ENCODE results near the gene KIF17.
A peak's percentile ranks its signal among the peaks of the same experiment; 100 is the strongest.
"Not testable (repeated sequence)": the region's sequence is repeated elsewhere in the genome, so short reads cannot be mapped to it uniquely, and the experiment has no call there.

KIF17 gene

DNA sequence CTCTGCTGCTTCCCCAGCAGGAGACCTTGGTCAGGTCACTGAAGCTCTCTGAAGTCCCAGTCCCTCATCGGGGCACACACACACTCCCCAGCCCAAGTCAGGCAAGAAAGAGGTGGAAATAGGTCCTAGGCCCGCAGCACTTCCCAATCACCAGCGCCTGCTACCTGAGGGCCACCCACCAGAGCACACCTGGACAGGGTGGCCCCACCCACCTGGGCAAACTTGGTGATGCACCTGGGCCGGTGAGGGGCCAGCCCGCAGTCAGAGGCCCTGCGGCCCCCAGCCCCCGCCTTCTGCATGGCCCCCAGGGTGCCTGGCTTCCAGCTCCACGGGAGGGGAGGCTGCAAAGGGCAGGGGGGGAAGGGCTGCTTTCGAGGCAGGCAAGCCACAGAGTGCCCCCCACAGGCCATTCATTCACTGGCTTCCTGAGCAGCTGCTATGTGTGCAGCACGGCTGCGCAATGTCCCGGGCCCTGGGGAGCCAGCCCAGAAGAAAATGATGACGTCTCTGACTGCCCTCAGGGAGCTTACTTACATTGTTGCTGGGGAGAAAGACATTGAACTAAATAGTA lies 10.0 kb upstream of the KIF17 start:
- peak; percentile 55 for DNase-seq (ENCODE audit: low spot score)

DNA sequence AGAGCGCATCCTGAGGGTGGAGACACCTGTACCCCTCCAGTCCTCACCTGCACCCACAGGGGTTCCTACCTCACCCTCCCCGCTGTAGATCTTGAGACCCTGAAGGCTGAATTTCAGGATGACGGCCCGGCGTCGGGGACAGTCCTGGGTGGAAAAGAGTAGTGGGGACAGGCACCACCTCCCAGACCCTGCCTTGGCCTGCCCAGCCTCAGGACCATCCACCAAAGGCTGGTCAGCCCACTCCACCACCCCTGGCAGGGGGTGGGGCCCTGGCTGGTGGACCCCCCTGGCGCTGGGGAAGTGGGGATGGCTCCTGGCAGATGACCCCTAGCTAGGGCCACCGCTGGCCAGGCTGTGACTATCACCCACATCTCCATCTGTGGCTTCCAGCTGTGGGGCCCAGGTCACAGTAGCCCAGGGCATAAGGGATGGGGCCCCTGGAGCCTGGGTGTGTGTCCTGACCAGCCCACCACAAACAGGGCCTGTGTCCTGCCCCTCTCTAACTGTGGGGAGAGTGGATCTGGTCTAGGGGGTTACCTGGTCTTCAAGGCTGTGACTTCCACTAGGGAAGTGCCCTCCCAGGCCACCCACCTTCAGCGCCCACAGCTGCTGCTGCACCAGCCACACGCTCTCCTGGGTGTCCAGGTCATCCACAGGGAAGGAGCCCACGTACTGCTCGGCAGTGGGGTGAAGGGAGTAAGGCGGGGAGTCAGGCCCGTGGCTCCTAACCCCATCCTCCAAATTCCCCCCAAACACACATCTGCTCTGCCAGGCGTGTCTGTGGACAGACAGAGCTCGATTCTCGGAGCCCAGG lies 9.3 kb upstream of the KIF17 start:
- DNase-seq (ENCODE audit: low spot score), result peak; percentile 60

DNA sequence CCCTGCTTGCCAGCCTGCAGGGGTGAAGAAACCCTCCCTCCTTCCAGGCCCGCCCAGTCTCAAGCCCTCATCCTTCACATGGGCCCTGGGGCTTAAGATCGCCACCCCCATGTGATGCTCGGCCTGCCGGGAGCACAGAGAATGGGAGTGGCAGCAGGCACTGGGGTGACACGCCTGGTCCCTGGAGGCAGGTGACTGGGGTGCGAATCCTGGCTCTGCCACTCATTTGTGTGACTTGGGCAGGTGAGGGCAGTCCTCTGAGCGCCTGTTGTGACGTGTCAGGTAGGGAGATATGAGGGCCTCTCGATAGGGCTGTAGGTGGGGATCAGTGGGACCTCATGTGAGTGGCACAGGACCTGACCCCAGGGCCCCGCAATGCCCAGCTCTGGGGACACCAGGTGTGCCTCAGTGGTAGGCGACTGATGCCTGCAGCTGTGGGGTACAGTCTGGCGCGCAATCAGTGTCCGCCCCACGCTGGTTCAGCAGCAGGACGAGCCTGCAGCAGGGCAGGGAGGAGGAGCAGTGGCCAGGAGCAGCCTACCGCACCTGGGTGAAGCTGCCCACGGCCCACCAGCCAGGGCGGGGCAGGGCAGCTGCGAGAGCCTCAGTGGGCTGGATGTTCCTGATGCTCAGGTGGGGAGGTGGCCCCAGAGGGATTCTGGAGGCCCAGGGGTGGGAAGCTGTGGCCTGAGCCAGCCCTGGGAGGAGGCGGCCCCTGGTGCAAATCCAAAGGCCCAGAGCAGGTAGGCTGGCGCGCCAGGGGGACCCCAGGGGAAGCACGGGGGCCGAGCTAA lies 8.5 kb upstream of the KIF17 start:
- peak; percentile 63 for DNase-seq (ENCODE audit: low spot score)

DNA sequence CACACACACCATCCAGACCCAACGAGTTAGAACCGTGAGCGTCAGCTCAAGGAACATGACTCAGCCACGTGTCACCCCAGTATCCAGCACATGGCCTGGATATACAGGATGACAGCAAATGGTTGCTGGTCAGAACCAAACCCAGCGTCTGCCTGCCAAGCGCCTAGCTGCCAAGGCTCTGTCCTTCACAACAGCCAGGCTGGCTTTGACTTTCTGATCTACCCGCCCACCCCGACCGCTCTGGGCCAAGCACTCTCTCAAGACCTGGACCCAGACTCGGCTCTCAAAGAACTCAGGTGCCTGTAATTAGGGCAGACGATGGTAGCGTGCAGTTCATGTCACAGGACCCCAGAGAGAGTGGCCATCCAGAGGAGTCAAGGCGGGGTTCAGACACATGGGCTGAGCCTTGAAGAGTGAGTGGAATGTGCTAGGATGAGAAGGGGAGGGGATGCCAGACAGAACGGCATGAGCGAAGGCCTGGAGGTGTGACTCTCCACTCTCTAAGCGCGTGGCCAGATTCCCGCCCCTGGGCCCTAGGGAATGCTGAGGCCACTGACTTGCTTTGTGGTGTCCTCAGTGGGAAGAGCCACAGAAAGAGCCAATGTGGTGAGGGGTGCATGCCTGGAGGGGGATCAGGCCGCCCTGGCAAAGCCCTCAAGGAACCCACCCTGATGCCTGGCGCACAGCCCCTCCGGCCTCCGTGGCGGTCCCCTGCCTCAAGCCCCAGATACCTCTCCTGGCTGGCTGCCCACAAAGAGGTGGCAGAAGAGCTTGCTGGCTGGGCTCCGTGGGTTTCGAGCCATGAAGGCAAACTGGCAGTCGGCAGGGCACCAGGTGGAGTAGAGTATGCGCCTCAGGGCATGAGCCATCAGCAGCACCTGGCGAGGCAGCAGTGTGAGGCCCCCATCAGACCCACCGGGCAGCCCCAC lies 7.6 kb upstream of the KIF17 start:
- DNase-seq (ENCODE audit: low spot score), result peak; percentile 50

DNA sequence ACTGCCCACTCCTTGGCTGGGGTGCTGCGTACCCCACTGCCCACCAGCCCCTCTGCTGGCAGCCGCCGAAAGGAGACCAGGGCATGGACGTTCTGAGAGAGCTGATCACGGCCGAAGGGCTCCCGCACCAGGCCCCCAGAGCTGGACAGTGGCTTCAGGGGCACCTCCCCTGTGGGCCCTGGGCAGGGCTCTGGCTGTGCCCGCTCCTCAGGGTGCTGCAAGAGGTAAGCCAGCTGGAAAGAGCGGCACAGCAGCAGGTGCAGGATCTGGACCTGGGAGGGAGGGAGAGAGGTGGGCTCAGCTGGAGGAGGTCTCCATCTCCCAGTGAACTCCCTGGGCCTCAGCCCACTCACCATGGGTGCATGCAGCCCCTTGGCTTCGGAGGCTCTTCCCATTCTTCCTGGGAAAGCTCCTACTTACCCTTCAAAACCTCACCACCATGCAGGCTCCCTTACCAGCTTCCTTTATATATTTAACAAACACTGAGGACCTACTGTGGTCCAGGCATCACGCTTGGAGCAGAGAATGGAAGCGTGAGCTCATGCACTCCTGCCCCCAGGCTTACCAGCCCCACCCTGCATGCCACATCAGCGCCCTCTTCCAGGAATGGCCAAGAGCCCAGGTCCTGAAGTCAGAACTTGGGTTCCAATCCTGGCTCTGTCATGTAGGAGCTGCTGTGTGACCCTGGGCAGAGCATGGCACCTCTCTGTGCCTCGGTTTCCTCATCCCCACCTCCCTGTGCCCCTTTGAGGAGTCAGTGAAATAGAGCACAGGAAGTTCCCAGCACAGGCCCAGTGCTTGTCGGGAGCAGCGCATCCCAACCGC lies 6.8 kb upstream of the KIF17 start:
- peak; percentile 64 for DNase-seq (ENCODE audit: low spot score)

DNA sequence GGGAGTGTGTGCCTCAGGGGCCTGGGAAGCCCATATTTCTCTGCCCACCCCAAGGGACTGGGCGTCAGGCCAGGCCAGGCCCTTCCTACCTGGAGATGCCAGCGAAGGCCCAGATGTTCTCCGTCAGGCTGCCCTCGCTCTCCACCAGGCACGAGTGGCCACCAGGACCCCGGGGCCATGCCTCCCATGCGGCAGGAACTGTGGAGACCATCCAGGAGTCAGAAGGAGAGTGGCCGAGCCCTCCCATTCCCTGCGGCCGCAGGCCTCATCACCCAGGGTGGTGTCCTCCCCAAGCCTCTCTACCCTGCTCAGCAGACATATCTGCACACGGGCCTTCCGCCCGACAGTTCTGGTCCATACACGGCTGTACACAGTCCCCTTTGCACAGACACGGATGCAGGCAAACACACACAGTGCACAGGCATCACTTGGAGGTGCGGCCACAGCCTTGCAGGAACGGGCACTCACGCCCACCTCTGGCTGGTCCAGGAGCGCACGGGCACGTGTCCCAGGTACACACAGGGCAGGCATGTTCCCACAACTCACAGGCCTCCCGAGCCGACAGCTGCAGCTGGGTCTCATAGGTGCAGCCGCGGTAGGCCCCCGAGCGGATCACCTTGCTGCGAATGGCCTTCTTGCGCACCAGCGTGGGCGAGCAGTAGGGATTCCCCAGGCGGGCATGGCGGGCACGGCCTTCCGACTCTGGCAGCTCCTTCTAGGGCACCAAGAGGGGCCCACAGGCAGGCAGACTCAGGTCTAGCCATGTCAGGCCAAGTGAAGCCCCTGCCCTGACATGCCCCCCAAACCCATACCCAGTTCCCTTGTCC lies 5.9 kb upstream of the KIF17 start:
- DNase-seq (ENCODE audit: low spot score), result peak; percentile 38

DNA sequence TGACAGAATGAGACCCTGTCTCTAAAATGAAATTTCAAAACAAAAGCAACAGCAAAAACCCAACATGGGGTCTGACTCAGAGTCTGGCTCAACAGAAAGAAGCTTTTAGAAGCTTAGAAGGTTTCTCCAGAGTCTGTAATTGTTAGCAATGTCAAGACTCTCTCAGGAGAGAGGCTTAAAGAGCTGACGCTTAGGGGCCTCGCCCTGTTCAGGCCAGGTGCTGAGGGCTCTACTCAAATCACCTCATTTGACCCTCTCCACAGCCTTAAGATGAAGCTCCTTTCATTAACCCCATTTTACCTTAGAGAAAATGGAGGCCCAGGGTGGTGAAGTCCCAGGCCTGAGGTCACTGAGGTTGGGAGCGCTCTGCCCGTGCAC lies 5.3 kb upstream of the KIF17 start:
- DNase-seq (ENCODE audit: low spot score), result no peak

DNA sequence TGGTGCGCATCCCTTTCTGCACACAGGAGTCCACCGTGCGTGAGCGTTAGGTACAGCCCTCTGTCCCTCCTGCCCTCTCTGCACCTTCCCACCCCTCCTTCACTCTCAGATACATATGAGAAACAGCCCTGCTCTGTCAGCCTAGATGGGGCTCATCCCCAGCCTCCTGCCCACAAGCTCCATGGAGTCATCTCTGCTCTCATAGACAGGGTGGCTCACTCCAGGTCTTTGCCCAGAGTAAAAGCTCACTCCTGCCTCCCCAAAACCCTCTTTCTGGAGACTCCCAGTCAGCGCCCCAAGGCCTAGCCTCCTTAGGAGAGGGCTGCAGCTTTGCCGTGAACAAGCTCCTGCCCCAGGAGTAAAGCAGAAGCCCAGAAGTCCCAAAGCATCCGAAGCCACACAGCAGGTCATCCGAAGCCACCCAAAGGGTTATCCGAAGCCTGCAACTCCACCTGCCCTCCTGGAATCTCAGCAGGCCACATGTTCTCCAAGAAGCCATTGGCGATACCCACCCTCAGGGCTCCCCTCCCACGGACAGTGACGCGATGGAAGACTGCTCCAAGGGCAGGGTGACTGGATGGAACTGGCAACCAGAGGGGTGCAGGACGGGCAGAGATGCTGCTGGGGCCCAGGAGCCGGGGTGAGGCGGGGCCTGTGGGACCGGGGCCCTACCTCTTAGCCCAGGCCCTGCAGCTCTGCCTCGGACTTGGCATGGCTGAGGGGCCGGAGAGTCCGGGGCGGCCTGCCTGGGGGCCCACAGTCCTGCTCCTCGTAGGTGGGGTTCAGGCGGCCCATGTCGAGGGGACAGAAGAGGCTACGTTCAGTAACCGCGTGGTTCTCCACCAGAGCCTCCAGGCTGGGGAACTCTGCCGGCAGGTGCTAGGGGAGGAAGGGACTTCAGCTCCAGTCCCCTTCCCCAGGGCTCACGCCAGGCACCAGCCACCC lies 3.6 kb upstream of the KIF17 start:
- peak; percentile 56 for DNase-seq (ENCODE audit: low spot score)

DNA sequence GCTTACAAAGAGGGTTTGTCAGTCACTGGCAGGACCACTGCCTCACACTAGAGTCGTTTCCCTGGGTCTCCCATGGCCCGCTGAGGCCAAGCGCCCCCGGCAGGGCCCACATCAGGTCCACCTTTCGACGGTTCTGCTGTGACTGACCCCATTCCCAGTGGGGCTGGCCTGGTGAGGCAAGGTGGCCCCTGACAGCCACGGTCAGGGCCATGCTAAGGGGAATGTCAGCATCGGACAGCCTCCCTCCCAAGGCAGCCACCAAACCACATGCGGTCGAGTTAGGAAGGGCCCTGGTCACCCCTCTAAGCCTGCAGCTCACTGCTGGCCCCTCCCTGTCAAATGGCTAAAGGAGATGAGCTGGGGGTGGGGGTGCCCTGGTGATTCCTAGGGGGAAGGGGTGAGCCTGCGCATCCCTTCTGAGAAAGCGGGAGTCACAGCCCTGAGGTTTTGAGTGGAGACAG lies 2.9 kb upstream of the KIF17 start:
- DNase-seq (ENCODE audit: low spot score), result peak; percentile 53

DNA sequence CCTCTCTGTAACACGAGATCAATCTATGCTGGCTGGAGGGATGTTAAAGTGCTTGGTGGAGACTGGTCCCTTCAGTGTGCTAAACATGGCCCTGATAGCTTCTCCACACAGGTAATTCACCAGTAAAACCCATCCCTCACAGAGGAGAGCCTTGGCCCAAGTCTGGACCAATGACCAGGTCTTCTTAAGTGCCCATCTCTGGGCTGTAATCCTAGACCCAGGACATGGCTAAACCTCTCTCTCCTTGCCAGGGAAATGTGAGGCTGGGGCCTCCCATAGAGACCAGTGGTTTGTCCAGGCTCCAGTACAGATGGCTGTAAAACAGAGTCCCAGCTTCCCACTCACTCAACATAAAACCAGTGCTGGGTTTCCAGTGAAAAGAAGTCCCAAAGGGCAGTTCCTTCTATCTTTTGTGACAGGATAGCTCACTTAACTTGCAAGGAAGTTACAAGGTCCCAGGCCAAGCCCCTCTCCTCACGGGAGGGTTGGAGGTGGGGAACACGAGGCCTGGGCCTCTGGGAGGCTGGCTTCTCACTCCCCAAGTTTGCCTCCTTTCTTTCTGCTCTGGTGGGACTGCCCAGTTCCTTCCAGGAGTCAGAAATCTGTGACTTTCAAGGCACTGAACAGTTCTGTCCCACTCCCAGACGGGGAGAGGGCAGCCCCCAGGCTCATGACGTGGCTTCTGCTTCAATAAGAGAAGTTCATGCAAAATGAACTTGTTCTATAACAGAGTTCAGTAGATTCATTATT lies 2.2 kb upstream of the KIF17 start:
- peak; percentile 37 for DNase-seq (ENCODE audit: low spot score)

DNA sequence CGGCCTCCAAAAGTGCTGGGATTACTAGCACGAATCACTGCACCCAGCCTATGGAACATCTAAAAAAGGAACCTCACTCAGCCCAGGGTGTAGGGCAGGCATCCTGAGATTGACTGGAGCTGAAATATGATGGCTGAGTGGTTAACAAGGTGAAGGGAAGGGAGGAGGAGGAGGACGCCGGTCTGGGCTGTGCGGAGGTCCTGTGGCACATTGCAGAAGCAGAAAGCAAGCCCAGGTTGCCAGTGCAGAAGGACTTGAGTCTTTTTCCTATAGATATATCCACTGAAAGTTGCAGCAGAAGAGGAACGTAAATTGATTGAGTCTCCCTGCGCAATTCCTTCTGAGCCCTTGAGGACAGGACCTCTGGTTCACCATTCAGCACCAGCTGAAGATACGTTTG lies 1.5 kb upstream of the KIF17 start:
- DNase-seq (ENCODE audit: low spot score), result peak; percentile 8

DNA sequence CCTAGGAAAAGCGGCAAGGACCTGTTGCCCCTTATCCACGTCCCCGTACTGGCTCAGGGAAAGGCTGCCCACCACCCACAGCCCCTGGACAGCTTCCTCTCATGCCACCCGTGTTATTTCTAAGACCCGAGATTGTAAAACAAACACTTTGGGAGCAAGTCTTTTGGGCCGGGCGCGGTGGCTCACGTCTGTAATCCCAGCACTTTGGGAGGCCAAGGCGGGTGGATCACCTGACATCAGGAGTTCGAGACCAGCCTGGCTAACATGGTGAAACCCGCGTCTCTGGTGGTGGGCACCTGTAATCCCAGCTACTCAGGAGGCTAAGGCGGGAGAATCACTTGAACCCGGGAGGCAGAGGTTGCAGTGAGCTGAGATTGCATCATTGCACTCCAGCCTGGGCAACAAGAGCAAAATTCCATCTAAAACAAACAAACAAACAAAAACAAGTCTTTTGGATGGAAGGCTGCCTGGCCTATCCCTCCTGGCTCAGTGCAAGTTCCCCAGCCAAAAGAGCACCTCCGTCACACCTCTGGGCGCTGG lies 606 bp upstream of the KIF17 start:
- DNase-seq (ENCODE audit: low spot score), result not testable (repeated sequence)

DNA sequence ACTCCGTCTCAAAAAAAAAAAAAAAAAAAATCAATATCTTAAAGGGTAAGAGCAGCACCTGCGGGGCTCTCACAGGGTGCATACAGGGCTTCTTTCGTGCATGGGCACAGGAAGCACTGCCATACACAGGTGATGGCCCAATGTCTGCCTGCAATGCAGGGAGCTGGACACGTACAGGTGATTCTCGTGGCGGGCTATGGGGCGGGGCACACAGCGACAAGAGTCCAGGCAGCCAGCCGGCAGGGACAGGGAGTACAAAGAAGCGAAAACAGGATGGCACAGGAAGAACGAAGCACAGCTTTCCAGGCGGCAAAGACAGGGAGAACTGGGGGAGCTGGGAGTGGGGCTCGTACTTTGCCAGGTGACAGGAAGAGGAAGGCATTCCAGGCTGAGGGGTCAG lies 1.6 kb downstream of the KIF17 start:
- DNase-seq (ENCODE audit: low spot score), result no peak

DNA sequence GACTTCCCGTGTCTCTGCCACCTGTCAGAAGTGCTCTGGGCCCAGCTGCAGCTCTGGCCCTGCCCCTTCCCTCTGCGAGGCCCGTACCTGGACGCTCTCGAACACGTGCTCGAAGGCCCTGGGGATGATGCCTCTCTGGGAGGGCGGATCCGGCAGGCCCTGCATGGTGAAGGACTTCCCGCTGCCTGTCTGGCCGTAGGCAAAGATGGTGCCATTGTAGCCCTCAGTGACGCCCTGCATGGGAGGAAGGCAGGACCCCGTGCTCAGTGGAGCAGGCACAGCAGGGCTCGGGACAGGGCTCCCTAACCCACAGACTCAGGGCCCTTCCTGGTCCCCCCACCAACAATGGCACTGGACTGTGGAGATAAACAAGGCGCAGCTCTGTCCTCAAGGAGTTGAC lies 2.4 kb downstream of the KIF17 start:
- DNase-seq (ENCODE audit: low spot score), result no peak

DNA sequence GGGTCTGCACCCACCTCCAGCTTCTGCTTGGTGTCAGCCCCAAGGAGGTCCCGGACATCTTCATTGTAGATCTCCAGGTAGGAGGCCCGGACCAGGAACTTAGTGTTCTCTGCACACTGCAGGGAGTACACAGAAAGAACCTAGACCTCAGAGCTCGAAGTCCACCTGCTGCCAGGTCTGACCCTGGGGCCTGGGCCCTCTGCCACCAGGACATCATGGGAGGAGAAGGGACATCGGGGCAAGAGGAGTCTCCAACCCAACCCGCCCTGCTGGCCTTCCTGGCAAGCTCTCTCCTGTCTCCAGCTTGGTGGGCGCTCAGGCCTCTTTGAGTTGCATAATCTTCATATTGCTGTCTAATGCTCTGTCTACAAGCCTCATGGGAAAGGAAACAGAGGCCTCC lies 4.4 kb downstream of the KIF17 start:
- no peak for DNase-seq (ENCODE audit: low spot score)

DNA sequence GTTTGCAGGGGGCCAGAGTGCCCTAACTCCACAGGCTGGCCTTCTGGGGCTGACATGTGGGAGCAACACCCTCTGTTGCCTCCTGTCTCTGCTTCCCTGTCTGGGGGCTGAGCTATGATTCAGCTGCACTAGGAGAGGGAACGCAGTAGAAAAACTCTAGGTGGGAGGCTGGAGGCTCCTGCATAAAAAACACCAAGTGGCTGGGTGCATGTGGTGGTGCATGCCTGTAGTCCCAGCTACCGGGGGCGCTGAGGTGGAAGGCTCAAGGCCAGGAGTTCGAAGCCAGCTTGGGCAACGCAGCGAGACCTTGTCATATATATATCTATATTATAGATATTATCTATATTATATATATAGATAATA lies 5.6 kb downstream of the KIF17 start:
- DNase-seq (ENCODE audit: low spot score), result no peak

DNA sequence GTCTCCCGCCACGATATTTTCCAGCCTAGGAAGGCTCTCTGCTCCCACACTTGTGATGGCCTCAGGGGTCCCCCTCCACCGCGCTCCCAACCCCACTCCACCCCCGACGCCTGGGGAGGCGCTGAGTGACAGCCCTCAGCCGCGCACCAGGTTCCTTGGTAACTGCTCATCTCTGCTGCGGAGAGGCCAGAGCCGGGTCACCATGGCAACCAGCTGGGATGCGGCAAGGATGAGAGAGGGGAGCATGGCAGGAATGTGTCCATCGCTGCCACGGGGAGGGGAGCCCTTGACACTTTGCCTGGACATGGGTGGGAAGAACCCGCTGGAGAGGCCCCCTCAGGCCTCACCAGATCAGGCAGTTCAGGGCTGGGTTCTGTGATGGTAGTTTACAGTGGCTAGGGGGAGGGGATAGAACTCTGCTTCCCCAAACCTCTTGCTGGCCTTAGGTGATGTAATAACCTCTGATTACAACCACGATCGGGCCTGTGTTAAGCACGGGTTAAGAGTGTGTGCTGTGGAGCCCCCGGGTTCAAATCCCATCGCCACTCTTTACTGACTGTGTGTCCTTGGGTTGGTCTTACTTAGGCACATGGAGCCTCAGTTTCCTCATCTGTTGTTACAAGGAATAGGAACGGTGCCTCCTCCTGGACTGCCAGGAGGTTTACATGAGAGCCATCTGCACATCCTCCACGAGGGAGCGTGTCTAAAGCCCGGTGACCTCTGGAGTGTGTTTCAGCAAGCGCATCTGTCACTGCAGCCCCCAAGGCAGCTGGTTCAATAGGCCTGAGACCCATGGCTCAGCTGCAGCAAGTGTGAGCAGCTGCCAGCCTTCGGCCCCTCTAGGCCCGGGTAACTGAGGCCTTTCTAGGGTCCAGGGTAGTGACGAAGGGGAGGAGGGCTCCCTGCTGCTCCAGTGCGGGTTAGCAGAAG lies 6.3 kb downstream of the KIF17 start:
- no peak for DNase-seq (ENCODE audit: low spot score)

All from left forelimb (tissue), 1 donor.